OCI-LY3 (cell line): Measurements from ENCODE around the gene CRMP1.

Source experiments
- H2AFZ ChIP-seq: fragments of 200-600, 300-600 bp; shearing (Covaris generic); 2 replicates; pipeline ENCODE4 v1.6.0; 2014; ENCODE audit warnings: antibody characterized with exemption, low read depth, low read length
- H3K27ac ChIP-seq: fragments of 200-600, 300-600 bp; sonication (generic); 2 replicates; pipeline ENCODE4 v1.5.1; 2014; ENCODE audit warnings: mild to moderate bottlenecking, low read length, moderate library complexity, mixed read lengths
- H3K27me3 ChIP-seq: fragments of 200-600, 300-600 bp; sonication (generic); 2 replicates; pipeline ENCODE4 v1.6.1; 2014; ENCODE audit warnings: low read depth, low read length, mixed read lengths
- H3K36me3 ChIP-seq: fragments of 200-600, 300-600 bp; sonication (generic); replicated peaks from 2 replicates; pipeline ENCODE3; 2014; ENCODE audit warnings: low read depth, low read length, mixed read lengths
- H3K4me1 ChIP-seq: fragments of 300-600, 200-600 bp; sonication (generic); 2 replicates; pipeline ENCODE4 v1.6.1; 2014; ENCODE audit warnings: low read length, mixed read lengths
- H3K4me2 ChIP-seq: fragments of 200-600, 300-600 bp; sonication (generic); 2 replicates; pipeline ENCODE4 v1.6.1; 2014; ENCODE audit warnings: low read length, mixed read lengths
- H3K4me3 ChIP-seq: fragments of 300-600, 200-600 bp; sonication (generic); 2 replicates; pipeline ENCODE4 v1.5.1; 2014; ENCODE audit warnings: antibody characterized with exemption, mild to moderate bottlenecking, low read length, moderate library complexity
- H3K79me2 ChIP-seq: fragments of 300-600, 200-600 bp; shearing (Covaris generic); 2 replicates; pipeline ENCODE4 v1.6.1; 2014; ENCODE audit warnings: mild to moderate bottlenecking, low read length, mixed read lengths
- H3K9ac ChIP-seq: fragments of 300-600, 200-600 bp; shearing (Covaris generic); 2 replicates; pipeline ENCODE4 v1.6.0; 2014; ENCODE audit warnings: mild to moderate bottlenecking, low read length, moderate library complexity
- H3K9me3 ChIP-seq: fragments of 200-600, 300-600 bp; shearing (Covaris generic); 2 replicates; pipeline ENCODE4 v1.6.1; 2014; ENCODE audit warnings: low read length, mixed read lengths; ENCODE audit not compliant: insufficient read depth
- H4K20me1 ChIP-seq: fragments of 200-600, 300-600 bp; sonication (generic); 2 replicates; pipeline ENCODE4 v1.6.1; 2016; ENCODE audit warnings: low read length, mixed read lengths; ENCODE audit not compliant: insufficient read depth
- CTCF ChIP-seq: fragments of 200-600, 300-600 bp; sonication (generic); IDR thresholded peaks from 2 replicates; pipeline ENCODE4 v1.5.1; 2014; ENCODE audit warnings: antibody characterized with exemption, low read length, low read depth
- EZH2phosphoT487 ChIP-seq: fragments of 200-600 bp; shearing (Covaris generic); IDR thresholded peaks from 2 replicates; pipeline ENCODE4 v1.6.1; 2018; ENCODE audit warnings: antibody characterized with exemption, mixed run types, low read depth

The CRMP1 gene

DNA sequence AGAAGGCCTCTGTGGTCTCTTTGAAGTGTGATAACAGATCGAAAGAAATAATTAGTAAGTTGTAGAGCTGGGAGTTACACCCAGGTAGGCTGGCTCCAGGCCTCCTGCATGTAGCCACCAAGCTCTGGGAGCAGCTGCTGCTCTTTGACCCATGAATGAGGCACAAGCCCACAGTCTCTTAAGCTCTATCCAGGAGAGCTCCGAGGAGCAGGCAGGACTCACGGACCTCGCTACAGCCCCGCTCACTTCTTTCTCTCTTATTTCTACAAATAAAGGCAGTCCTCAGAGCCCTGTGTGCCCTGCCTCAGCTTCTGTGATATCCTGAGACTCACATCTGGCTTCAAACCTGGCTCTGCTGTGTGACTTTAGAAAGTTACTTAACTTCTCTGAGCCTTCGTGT is 95.0 kb downstream of the CRMP1 start:
- Histone ChIP-seq H3K27ac (no peak overlapping the region), H3K4me3 (no peak overlapping the region), H3K9me3 (no peaks in the 10 kb centered on the region), H3K27me3 (no peaks in the 10 kb centered on the region), H3K79me2 (no peaks in the 10 kb centered on the region), H4K20me1 (no peaks in the 10 kb centered on the region), H2AFZ (no peak overlapping the region), H3K9ac (no peak overlapping the region), H3K4me2 (no peak overlapping the region), H3K4me1 (no peaks in the 10 kb centered on the region), H3K36me3 (peaks cover 4% of the 10 kb centered on the region)
- TF ChIP-seq EZH2phosphoT487 (no peak), CTCF (no peak)

DNA sequence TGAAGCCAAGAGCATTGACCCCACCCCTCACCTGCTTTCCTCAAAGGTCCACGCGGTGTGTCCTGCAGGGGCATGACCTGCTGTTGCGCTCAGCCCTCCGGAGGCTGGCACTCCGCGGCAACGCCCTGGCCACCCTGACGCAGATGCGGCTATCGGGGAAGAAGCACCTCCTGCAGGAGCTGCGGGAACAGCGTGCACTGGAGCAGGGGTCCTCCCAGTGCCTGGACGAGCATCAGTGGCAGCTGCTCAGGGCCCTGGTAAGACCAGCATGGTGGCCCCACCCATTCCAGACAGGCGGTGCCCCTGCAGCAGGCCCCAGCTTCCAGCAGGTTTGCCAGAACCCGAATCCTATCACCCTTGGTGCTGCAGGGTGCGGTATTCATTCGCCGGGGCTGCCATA is 95.9 kb downstream of the CRMP1 start:
- Histone ChIP-seq H3K79me2 (no peaks in the 10 kb centered on the region), H3K4me2 (no peak overlapping the region), H3K27ac (no peak overlapping the region), H3K27me3 (no peaks in the 10 kb centered on the region), H3K4me3 (no peak overlapping the region), H3K9ac (no peak overlapping the region), H3K36me3 (peaks cover 4% of the 10 kb centered on the region), H4K20me1 (no peaks in the 10 kb centered on the region), H3K9me3 (no peaks in the 10 kb centered on the region), H3K4me1 (no peaks in the 10 kb centered on the region), H2AFZ (no peak overlapping the region)
- TF ChIP-seq EZH2phosphoT487 (no peak), CTCF (no peak)

- no peaks in the 10 kb centered on the region for H3K4me1 ChIP-seq
- peaks cover 4% of the 10 kb centered on the region for H3K36me3 ChIP-seq
- H3K9ac ChIP-seq, result no peak overlapping the region
- no peaks in the 10 kb centered on the region for H3K79me2 ChIP-seq
- no peak for TF ChIP-seq EZH2phosphoT487
- TF ChIP-seq CTCF, result no peak
- H3K9me3 ChIP-seq, result no peaks in the 10 kb centered on the region
- H3K4me2 ChIP-seq, result no peak overlapping the region
- H4K20me1 ChIP-seq, result no peaks in the 10 kb centered on the region
- H3K27me3 ChIP-seq, result no peaks in the 10 kb centered on the region
- no peak overlapping the region for H3K4me3 ChIP-seq
- no peak overlapping the region for H2AFZ ChIP-seq
- H3K27ac ChIP-seq, result no peak overlapping the region
Measured at GRCh38 chr4:5795580-5795979, 97.3 kb downstream of the CRMP1 start.

GRCh38 chr4:5793514-5793913 is 99.4 kb downstream of the CRMP1 start:
- no peaks in the 10 kb centered on the region for H3K27me3 ChIP-seq
- peaks cover 4% of the 10 kb centered on the region for H3K36me3 ChIP-seq
- no peak overlapping the region for H3K4me3 ChIP-seq
- H3K9ac ChIP-seq, result no peak overlapping the region
- no peak overlapping the region for H2AFZ ChIP-seq
- H3K4me2 ChIP-seq, result no peak overlapping the region
- H3K27ac ChIP-seq, result no peak overlapping the region
- H4K20me1 ChIP-seq, result 0 out of 2 replicates have a peak, but pooled peaks cover 3% of the 10 kb centered on the region
- TF ChIP-seq EZH2phosphoT487 (no peak), CTCF (no peak)
- H3K4me1 ChIP-seq, result no peaks in the 10 kb centered on the region
- H3K79me2 ChIP-seq, result no peaks in the 10 kb centered on the region
- H3K9me3 ChIP-seq, result no peaks in the 10 kb centered on the region
